HEK293T (cell line): ENCODE data around the gene CDH5.

Experiments used
- CTCF ChIA-PET: fragments of 350-600 bp; formaldehyde crosslinking; extraction: SDS; loops from one replicate; lab custom pipeline; 2021; ENCODE audit warnings: antibody characterized with exemption, inconsistent platforms; lab: Yijun Ruan, JAX
- POLR2A ChIA-PET: fragments of 350-600 bp; formaldehyde crosslinking; extraction: SDS; loops from one replicate; lab custom pipeline; 2020; ENCODE audit warnings: antibody characterized with exemption, inconsistent platforms; lab: Yijun Ruan, JAX
- DNase-seq: peaks from one replicate; pipeline ENCODE4 v3.0.0; 2012; ENCODE audit warnings: mixed read lengths; ENCODE audit errors: extremely low spot score
- ARNT ChIP-seq: fragments of 450-650 bp; IDR thresholded peaks from 2 replicates; pipeline ENCODE4 v1.6.1; 2017; ENCODE audit warnings: mild to moderate bottlenecking
- BHLHE40 ChIP-seq: fragments of 450-650 bp; IDR thresholded peaks from 2 replicates; pipeline ENCODE4 v1.6.1; 2016; ENCODE audit warnings: mild to moderate bottlenecking, moderate library complexity, borderline replicate concordance
- CTBP1 ChIP-seq: fragments of 450-650 bp; IDR thresholded peaks from 2 replicates; pipeline ENCODE4 v1.6.1; 2016; ENCODE audit warnings: borderline replicate concordance
- ELF4 ChIP-seq: fragments of 450-650 bp; IDR thresholded peaks from 2 replicates; pipeline ENCODE4 v1.6.1; 2017; ENCODE audit warnings: antibody characterized with exemption
- FOXA1 ChIP-seq: fragments of 450-650 bp; IDR thresholded peaks from 2 replicates; pipeline ENCODE4 v1.6.1; 2016; ENCODE audit warnings: mild to moderate bottlenecking
- FOXK2 ChIP-seq: fragments of 450-650 bp; IDR thresholded peaks from 2 replicates; pipeline ENCODE4 v1.6.1; 2016; ENCODE audit warnings: mild to moderate bottlenecking
- FOXM1 ChIP-seq: fragments of 450-650 bp; IDR thresholded peaks from 2 replicates; pipeline ENCODE4 v1.6.1; 2017; ENCODE audit warnings: mild to moderate bottlenecking, borderline replicate concordance
- HDGF ChIP-seq: fragments of 450-650 bp; IDR thresholded peaks from 2 replicates; pipeline ENCODE4 v1.6.1; 2017; ENCODE audit warnings: antibody characterized with exemption, borderline replicate concordance
- L3MBTL2 ChIP-seq: fragments of 450-650 bp; conservative IDR thresholded peaks from 2 replicates; pipeline ENCODE4 v1.6.1; 2016; ENCODE audit warnings: mild to moderate bottlenecking
- LEF1 ChIP-seq: fragments of 450-650 bp; IDR thresholded peaks from 2 replicates; pipeline ENCODE4 v1.6.1; 2017; ENCODE audit warnings: mild to moderate bottlenecking, borderline replicate concordance
- NFRKB ChIP-seq: fragments of 450-650 bp; IDR thresholded peaks from 2 replicates; pipeline ENCODE4 v1.6.1; 2016; ENCODE audit warnings: mild to moderate bottlenecking, moderate library complexity
- PKNOX1 ChIP-seq: fragments of 450-650 bp; IDR thresholded peaks from 2 replicates; pipeline ENCODE4 v1.6.1; 2016
- SP1 ChIP-seq: fragments of 450-650 bp; IDR thresholded peaks from 2 replicates; pipeline ENCODE4 v1.6.1; 2017
- SUZ12 ChIP-seq: fragments of 450-650 bp; IDR thresholded peaks from 2 replicates; pipeline ENCODE4 v1.6.1; 2016; ENCODE audit warnings: mild to moderate bottlenecking
- TARDBP ChIP-seq: fragments of 450-650 bp; IDR thresholded peaks from 2 replicates; pipeline ENCODE4 v1.6.1; 2016
- ZNF384 ChIP-seq: fragments of 450-650 bp; IDR thresholded peaks from 2 replicates; pipeline ENCODE4 v1.6.1; 2016

CDH5 gene

DNA sequence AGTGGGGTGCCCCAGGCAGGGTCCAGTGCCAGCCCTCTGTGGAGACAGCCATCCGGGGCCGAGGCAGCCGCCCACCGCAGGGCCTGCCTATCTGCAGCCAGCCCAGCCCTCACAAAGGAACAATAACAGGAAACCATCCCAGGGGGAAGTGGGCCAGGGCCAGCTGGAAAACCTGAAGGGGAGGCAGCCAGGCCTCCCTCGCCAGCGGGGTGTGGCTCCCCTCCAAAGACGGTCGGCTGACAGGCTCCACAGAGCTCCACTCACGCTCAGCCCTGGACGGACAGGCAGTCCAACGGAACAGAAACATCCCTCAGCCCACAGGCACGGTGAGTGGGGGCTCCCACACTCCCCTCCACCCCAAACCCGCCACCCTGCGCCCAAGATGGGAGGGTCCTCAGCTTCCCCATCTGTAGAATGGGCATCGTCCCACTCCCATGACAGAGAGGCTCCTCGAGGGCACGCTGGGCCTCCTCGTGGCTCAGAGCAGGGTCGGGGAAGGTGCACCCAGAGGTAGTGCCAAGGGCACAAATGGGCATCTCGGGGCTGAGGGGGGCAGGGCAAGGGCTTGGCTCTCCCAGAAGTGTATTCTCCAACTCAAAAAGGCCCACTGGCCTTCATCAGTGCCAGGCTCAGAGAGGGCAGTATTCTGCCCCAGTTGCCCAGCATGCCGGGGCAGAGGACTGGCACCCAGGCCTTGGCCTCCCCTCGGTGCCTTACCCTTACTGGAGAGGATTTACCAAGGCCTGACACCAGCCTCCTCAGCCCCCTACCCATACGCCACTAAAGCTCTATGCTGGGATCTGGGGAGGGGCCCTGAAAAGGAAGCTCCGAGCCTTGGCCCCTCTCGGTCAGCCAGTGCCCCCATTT is at the start of gene CDH5:
Gene CDH5, plus strand, starts transcription at position 259 of the 867 bp plus-strand sequence. CDS start 12,647 bp downstream, outside the sequence.
- ChIA-PET CTCF (interaction anchor here (0.7 to 1.4 kb wide), 4 partner anchors 9 to 501 kb away, joined by 3 to 6 read pairs (median 4); no protein-coding TSS in a partner anchor), POLR2A (no interaction called here)
- TF ChIP-seq NFRKB (no peak), TARDBP (no peak), SUZ12 (no peak)
- no peak for DNase-seq

GRCh38 chr16:66318505-66318904 is 48.0 kb upstream of the CDH5 start:
- TF ChIP-seq FOXM1 (no peak), SUZ12 (no peak), SP1 (no peak), FOXA1 (no peak), HDGF (no peak), ELF4 (no peak), L3MBTL2 (no peak), FOXK2 (no peak), ZNF384 (no peak)
- no peak for DNase-seq
- ChIA-PET CTCF (interaction anchor here (0.6 to 1.8 kb wide), 4 partner anchors 24 to 137 kb away, joined by 3 to 4 read pairs (median 4); no protein-coding TSS in a partner anchor), POLR2A (no interaction called here)

- no peak for DNase-seq
- TF ChIP-seq FOXA1 (no peak), FOXK2 (no peak)
- CTCF ChIA-PET = interaction anchor here (1.0 kb wide), 1 partner anchor 22 kb away, joined by 3 read pairs; no protein-coding TSS in a partner anchor
- POLR2A ChIA-PET = no interaction called here
Observed at GRCh38 chr16:66320774-66321173, 45.7 kb upstream of the CDH5 start.

GRCh38 chr16:66322174-66322573 is 44.3 kb upstream of the CDH5 start:
- POLR2A ChIA-PET = no interaction called here

DNA sequence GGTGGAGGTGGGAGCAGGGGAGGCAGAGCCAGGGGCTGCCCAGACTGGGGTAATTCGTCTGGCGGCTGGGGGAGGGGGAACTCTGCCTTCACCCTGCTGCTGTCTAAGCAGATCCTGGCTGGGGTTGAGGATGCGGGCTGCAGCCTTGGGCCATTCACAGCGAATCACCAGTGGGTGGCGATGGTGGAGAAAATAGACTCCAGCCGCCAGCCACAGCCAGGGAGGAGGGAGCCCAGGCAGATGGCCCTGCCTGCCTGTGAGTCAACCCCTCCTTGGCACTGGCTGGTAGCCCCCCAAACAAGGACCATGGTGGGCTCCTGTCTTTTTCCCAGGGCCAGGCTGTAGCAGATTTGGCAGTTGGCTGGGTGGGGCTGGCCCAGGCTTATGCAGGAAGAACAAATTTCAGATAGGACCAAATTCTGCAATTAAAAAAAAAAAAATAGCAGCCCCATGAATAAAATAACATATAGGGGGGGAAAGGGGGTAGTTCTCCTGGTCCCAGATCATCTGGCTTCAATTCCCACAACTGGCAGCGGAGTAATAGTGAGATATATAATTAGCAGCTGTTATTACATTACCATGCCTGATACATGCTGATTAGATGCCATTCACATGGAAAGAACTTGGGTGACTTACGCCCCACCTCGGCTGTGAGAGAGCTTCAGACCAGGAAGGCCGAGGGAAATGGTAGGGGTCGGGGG is 41.5 kb upstream of the CDH5 start:
- ChIA-PET CTCF (interaction anchor here (0.7 kb wide), 1 partner anchor 18 kb away, joined by 3 read pairs; no protein-coding TSS in a partner anchor), POLR2A (no interaction called here)
- DNase-seq = peak; percentile 67
- TF ChIP-seq ELF4 = no peak
- no peak for TF ChIP-seq ARNT
- TF ChIP-seq ZNF384 = no peak
- TF ChIP-seq BHLHE40 = no peak
- TF ChIP-seq TARDBP = no peak
- TF ChIP-seq SP1 = no peak
- TF ChIP-seq CTBP1 = no peak
- no peak for TF ChIP-seq PKNOX1
- no peak for TF ChIP-seq FOXM1
- no peak for TF ChIP-seq LEF1
- no peak for TF ChIP-seq FOXK2
- no peak for TF ChIP-seq NFRKB

More at GRCh38 chr16:66322174-66322573, 44.3 kb upstream of the CDH5 start:
- no peak for DNase-seq
- TF ChIP-seq LEF1 = no peak
- TF ChIP-seq FOXM1 = no peak
- TF ChIP-seq SP1 = no peak
- TF ChIP-seq ARNT = no peak
- no peak for TF ChIP-seq NFRKB
- no peak for TF ChIP-seq L3MBTL2
- no peak for TF ChIP-seq SUZ12
- TF ChIP-seq ZNF384 = no peak
- TF ChIP-seq HDGF = no peak
- CTCF ChIA-PET = interaction anchor here (1.5 kb wide), 1 partner anchor 47 kb away, joined by 5 read pairs; no protein-coding TSS in a partner anchor

GRCh38 chr16:66325717-66326376 is 40.6 kb upstream of the CDH5 start:
- CTCF ChIA-PET = interaction anchor here (0.7 kb wide), 1 partner anchor 17 kb away, joined by 3 read pairs; no protein-coding TSS in a partner anchor
- DNase-seq = no peak
- no peak for TF ChIP-seq ELF4
- no peak for TF ChIP-seq SP1
- POLR2A ChIA-PET = no interaction called here

DNA sequence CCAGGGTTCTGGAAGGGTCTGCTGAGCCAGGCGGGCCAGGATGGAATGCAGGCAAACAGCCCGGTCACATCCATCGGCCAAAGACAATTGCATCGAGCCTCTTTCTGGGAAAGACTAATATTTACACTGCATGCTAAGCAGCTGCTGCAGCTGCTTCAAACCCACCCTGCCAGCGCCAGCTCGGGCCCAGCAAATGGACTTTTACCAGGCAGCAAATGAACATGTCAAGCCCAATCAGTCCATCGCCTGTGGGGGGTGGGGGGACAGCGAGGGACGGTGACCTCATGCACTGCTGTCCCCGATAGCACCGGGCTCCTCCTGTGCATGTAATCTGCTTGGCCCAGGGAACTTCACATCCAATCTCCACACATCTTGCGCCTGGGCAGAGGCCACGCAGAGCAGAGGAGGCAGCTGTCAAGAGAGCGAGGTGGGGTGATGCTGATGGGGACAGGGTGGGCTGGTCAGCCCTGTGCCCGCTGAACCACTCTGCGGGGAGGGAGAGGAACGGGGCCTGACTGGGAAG is 39.4 kb upstream of the CDH5 start:
- TF ChIP-seq FOXM1 (no peak), HDGF (no peak), L3MBTL2 (no peak), SUZ12 (no peak), TARDBP (no peak), ELF4 (no peak), FOXK2 (no peak), NFRKB (no peak), CTBP1 (no peak), FOXA1 (no peak), ARNT (no peak), ZNF384 (no peak)
- DNase-seq = no peak
- POLR2A ChIA-PET = no interaction called here
- CTCF ChIA-PET = interaction anchor here (2.5 kb wide), 1 partner anchor 16 kb away, joined by 24 read pairs; no protein-coding TSS in a partner anchor
